ENCODE data around the gene CCDC27. TPM values are rescaled to one million over a fixed set of nuclear protein-coding genes. Genes with fewer than 3 reads are reported as not detected.

Gene CCDC27
- total RNA-seq, 3 donors from 2014 or later, result not detected

- intact Hi-C loops (cut with DNase I, micrococcal nuclease), result no loop called here
- DNase-seq (peak in 2 of 3 donors; percentile 19 to 29), ATAC-seq (no peak)
- Histone ChIP-seq H3K4me1 (ENCODE audit: low read depth) (no peaks in the 10 kb centered on the region), H3K36me3 (ENCODE audit: low read depth) (no peaks in the 10 kb centered on the region), H3K4me3 (no peak overlapping the region), H3K9me3 (no peaks in the 10 kb centered on the region)
- no peak for TF ChIP-seq CTCF (IDR thresholded peaks at IDR 0.05)
Observed at GRCh38 chr1:3741566-3742438, 10.4 kb upstream of the CCDC27 start.

- peaks cover 4% of the 10 kb centered on the region for H3K4me1 ChIP-seq (ENCODE audit: low read depth)
- H3K9me3 ChIP-seq, result no peaks in the 10 kb centered on the region
- H3K36me3 ChIP-seq (ENCODE audit: low read depth), result no peaks in the 10 kb centered on the region
- H3K4me3 ChIP-seq, result no peak overlapping the region
- no peak for ATAC-seq
- peak in 1 of 3 donors; percentile 23 for DNase-seq
- intact Hi-C loops (cut with DNase I, micrococcal nuclease), result no loop called here
- no peak for TF ChIP-seq CTCF (IDR thresholded peaks at IDR 0.05)
Observed at GRCh38 chr1:3742439-3743298, 9.6 kb upstream of the CCDC27 start.

GRCh38 chr1:3743421-3743820 is 8.8 kb upstream of the CCDC27 start:
- Histone ChIP-seq H3K4me1 (ENCODE audit: low read depth) (peaks cover 7% of the 10 kb centered on the region), H3K4me3 (no peak overlapping the region), H3K9me3 (no peaks in the 10 kb centered on the region), H3K36me3 (ENCODE audit: low read depth) (no peaks in the 10 kb centered on the region)
- no peak for TF ChIP-seq CTCF (IDR thresholded peaks at IDR 0.05)
- no peak for ATAC-seq
- no peak for DNase-seq
- intact Hi-C loops (cut with DNase I, micrococcal nuclease), result no loop called here

- intact Hi-C loops (cut with DNase I, micrococcal nuclease), result no loop called here
- H3K4me1 ChIP-seq (ENCODE audit: low read depth), result peaks cover 7% of the 10 kb centered on the region
- H3K4me3 ChIP-seq, result no peak overlapping the region
- DNase-seq (no peak), ATAC-seq (no peak)
- TF ChIP-seq CTCF (IDR thresholded peaks at IDR 0.05), result no peak
- no peaks in the 10 kb centered on the region for H3K36me3 ChIP-seq (ENCODE audit: low read depth)
- no peaks in the 10 kb centered on the region for H3K9me3 ChIP-seq
Observed at GRCh38 chr1:3743826-3744225, 8.4 kb upstream of the CCDC27 start.

- ATAC-seq (no peak), DNase-seq (peak in 1 of 3 donors; percentile 27)
- Histone ChIP-seq H3K4me1 (ENCODE audit: low read depth) (peaks cover 7% of the 10 kb centered on the region), H3K9me3 (no peaks in the 10 kb centered on the region), H3K36me3 (ENCODE audit: low read depth) (no peaks in the 10 kb centered on the region), H3K4me3 (no peak overlapping the region)
- intact Hi-C loops (cut with DNase I, micrococcal nuclease), result no loop called here
- no peak for TF ChIP-seq CTCF (IDR thresholded peaks at IDR 0.05)
Observed at GRCh38 chr1:3744646-3745045, 7.6 kb upstream of the CCDC27 start.
